NCI-H1436 (cell line): Measurements from ENCODE around the gene C1QTNF7.

Experiments
- DNase-seq: peaks from one replicate; lab custom pipeline; 2025; lab: John Stamatoyannopoulos, UW

Gene C1QTNF7

DNA sequence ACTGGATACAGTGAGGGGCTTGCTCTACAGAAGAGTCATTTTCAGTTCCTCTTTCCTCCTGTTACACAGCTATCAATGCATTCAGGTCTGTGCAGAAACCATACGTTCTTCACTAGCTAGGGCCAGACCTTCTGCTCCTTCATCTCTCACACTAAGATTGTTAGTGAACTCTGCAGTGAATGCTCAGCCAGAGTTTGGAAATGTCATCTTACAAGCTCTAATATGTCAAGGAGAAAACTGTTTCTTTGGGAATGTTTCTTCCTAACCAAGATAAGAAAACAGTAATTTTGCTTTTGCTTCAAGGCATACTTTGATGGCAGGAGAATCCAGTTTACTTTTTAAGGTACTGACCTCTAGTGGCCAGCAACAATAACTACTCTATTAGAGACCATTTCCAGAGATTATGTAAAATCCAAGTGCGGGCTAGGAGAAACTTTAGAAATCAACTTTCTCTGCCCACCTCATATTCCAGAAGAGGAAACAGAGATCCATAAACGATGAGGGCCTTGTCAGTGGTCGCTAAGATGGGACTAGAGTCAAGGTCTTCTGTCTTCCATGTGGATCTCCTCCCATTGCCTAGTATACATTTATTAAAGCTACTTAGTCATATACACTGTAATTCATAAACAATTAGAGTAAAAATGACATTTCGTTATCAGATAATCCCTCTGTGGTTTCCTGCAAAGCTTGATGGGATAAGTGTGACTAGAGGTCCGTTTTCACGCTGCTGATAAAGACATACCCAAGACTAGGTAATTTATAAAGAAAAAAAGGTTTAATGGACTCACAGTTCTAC, 29.8 kb downstream of the C1QTNF7 start:
- DNase-seq: no peak

- DNase-seq: no peak
These were observed 30.8 kb downstream of the C1QTNF7 start for GRCh38 chr4:15458616-15459015.

DNA sequence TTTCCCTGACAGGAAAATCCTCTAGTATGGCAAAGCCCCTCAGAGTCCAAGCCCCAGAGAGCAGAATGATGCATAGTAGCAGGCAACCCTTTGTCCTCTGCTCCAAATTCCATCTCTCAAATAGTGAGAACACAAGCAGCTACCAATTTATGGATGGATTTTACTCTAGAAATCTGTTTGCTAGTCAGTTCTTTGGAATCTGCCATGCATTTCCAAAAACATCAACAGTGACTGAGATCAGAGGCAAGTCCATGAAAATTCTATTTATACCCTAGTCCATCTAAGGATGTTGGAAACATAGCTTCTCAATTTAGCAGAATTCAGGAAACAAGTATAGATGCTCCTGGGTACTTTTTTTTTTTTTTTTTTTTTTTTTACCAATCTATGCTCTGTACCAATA, 31.9 kb downstream of the C1QTNF7 start:
- DNase-seq: no peak

GRCh38 chr4:15466596-15466995, 38.8 kb downstream of the C1QTNF7 start:
- no peak for DNase-seq

- DNase-seq: no peak
These were observed 41.7 kb downstream of the C1QTNF7 start, which contains the start of gene CC2D2A for GRCh38 chr4:15469402-15470127. TSS of gene CC2D2A (plus strand) at chr4:15469882. CDS start at chr4:15475933, 6,051 bp downstream.

GRCh38 chr4:15470128-15470475, 42.3 kb downstream of the C1QTNF7 start:
- no peak for DNase-seq

GRCh38 chr4:15476396-15476795, 48.6 kb downstream of the C1QTNF7 start:
- no peak for DNase-seq

GRCh38 chr4:15478724-15479088, 50.9 kb downstream of the C1QTNF7 start:
- DNase-seq: no peak

DNA sequence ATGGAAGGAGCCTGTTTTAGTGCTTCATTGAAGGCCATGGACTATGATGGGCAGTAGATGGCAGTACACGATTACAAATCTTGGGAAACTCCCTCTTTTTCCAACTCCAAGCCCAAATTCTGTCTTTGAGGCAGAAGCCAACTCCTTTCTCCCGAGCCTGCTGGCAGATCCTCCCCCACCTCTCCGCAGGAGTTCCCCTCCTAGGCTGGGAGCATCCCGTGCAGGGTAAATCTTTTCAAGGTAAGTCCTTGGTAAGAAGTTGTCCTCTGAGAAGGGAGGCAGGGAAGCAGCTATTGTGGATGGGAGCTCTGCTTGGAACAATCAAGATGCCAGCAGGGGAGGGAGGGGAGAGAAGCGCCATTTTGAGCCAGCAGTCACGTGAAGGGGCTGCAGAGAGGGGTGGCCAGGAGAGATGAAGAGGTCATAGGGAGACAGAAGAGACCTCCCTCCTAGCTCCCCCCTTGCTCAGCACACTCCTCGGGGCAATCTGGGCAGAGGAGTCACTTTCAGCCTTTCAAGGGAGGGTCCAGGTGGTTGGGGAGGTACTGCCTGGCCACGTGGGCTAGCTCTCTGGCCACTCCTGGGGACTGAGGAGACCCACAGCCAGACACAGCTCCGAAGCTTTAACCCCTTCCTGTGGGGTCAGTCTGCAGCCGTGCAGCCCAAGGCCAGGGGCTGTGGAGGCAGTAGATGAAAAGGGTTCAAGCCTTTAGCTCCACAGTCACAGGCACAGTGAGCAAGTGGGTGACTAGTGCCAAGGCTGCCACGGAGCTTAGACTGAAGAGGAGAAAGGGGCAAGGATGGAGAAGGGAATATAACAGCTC, 51.5 kb downstream of the C1QTNF7 start:
- DNase-seq: no peak

DNA sequence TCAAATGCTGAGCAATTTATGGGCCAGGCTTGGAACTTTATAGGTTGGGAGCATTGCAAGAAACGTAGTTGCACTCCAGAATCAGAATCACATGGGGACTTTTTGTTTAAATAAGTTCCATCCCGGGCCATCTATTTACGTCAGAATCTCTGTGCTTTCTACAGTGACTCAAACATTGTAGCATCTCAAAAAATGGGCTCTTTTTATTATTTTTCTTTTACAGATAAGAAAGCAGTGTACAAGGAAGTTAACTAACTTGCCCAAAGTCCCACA, 52.0 kb downstream of the C1QTNF7 start:
- no peak for DNase-seq

DNA sequence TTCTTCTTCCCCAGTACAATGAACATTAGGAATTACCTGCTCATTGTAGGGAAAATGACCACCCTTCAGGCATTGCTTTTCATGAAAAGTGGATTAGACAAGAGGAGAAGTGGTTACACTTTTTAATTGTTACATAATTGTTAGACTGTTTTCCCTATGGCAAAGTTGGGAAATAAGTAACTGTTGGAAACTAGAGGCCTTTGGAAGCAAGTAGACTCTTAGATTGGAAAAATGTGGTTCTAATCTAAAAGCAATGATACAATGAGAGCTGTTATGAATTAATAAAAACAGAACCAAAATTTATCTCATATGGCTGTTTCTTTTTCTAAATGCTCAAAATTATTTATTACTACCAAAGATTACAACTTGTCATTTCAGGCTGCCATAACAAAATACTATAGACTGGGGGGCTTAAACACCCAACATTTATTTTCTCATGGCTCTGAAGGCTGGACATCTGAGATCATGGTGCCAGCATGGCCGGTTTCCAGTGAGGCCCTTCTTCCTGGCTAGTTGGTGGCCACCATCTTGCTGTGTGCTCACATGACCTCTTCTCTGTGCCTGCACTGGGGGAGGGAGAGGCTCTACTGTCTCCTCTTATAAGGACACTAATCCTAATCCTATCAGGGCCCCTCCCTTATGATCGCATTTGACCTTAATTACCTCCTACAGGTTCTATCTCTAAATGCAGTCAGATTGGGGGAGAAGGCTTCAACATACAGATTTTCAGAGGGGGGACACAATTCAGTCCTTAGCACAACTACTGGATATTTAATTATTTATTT, 54.3 kb downstream of the C1QTNF7 start:
- DNase-seq: no peak

DNA sequence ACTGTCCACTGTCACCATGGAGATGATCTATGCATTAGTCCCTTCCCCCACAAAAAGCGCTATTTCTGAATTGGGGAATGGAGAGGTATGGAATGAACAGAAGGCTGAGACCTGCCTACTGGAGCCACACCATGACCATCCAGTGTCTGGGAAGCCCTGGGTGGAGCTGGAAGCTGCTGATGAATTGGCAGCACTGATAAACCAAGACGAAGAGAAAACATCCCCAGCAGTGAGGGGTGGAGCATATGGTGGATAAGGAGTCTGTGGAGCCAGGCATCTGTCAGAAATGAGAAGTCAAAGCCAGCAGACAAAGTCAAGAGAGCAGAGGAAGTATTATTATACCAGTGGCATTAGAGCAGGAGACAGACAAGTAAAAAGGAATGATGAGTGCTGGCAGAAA, 55.0 kb downstream of the C1QTNF7 start:
- no peak for DNase-seq

- DNase-seq: no peak
These were observed 60.3 kb downstream of the C1QTNF7 start for GRCh38 chr4:15488136-15488535.

DNA sequence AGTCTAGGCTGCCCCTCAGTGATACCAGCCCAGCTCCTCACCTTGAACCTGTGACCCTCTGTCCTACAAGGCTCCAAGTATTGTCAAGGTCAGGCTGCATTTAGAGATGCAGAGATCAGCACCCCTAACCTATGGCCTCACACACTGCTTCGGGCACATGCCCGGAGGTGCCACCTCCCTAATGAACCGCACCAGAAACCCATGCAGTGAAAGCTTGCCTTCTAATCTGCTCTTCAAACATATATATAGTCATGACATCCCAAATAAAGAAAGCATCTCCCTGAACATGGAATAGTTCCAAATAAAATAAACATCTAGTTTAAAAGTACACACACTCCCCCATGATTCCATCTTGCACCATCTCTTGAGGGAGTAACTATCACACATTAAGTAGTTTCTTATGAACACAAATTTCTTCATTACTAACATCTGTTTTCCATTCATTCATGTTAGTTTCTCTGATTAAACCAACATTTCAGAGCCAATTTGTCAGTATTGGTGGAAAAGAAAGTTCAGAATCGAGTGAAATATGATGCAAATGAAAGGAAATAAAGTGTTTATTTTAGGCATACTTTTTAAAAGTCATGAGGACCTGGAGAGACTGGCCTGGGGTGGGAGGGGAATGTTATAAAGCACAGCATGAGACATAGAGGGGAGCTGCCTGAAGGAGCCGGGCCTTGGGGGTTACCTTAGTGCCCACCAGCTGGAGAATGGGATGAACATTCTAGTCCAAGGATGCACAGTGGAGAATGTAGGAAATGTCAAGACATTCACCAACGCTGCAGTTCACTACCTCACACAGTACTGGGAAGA, 61.0 kb downstream of the C1QTNF7 start:
- no peak for DNase-seq

DNA sequence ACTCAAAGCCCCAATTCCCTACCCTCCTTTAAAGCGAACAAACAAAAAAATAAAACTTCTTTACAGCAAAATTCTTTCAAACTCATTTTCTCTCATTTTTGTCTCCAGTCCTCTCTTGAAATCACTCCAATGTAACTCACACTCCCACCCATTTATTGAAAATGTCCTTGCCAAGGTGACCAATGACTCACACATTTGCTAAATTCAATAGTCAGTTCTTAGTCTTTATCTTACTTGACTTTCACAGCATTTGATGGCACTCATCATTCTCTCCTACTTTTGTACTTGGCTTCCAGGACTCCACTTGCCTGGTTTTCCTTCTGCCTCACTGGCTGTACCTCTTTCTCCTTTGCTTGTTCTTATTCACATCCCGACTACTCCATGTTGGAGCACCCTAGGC, 61.7 kb downstream of the C1QTNF7 start:
- no peak for DNase-seq

- DNase-seq: no peak
These were observed 65.6 kb downstream of the C1QTNF7 start for GRCh38 chr4:15493411-15493810.

- DNase-seq: no peak
These were observed 67.8 kb downstream of the C1QTNF7 start for GRCh38 chr4:15495621-15496020.
